Endothelial cell of umbilical vein (primary cell): ENCODE measurements around the gene SLC30A10.
"Not testable (repeated sequence)": the region's sequence is repeated elsewhere in the genome, so short reads cannot be mapped to it uniquely, and the experiment has no call there.

ENCODE experiments used
- CTCF ChIP-seq, 2 donors: IDR thresholded peaks; 1 replicate in 1 of 2; 2 replicates in 1 of 2; pipeline ENCODE4 v1.5.1; 2011; ENCODE audit warnings: low read length in 2 of 2, mild to moderate bottlenecking in 2 of 2, moderate library complexity in 2 of 2, control low read depth in 1 of 2, inconsistent platforms in 1 of 2, low read depth in 1 of 2; ENCODE audit not compliant: insufficient read depth in 1 of 2; ENCODE audit errors: extremely low read depth in 1 of 2
- EZH2 ChIP-seq: IDR thresholded peaks from 2 replicates; pipeline ENCODE4 v1.6.1; 2012; ENCODE audit warnings: borderline replicate concordance, low read depth, mild to moderate bottlenecking, moderate library complexity, low read length, inconsistent platforms; ENCODE audit not compliant: severe bottlenecking
- MYC ChIP-seq: IDR thresholded peaks from one replicate; pipeline ENCODE4 v1.6.1; 2011; ENCODE audit warnings: mild to moderate bottlenecking, low read depth, low read length
- POLR2A ChIP-seq: IDR thresholded peaks from 2 replicates; pipeline ENCODE4 v1.6.1; 2012; ENCODE audit warnings: low read depth, mild to moderate bottlenecking, control low read depth, low read length
- POLR2AphosphoS5 ChIP-seq: IDR thresholded peaks from 2 replicates; pipeline ENCODE4 v1.6.1; 2012; ENCODE audit warnings: low read depth, mild to moderate bottlenecking, control low read depth, low read length, moderate library complexity; ENCODE audit not compliant: insufficient read depth

- TF ChIP-seq EZH2; POLR2AphosphoS5; CTCF (IDR thresholded peaks at IDR 0.05; ENCODE audit: extremely low read depth in 1 of 2, insufficient read depth in 1 of 2, low read depth in 1 of 2, low read length in 2 of 2); POLR2A; MYC: not testable (repeated sequence)
These were observed 21.8 kb downstream of the SLC30A10 start for GRCh38 chr1:219906565-219906923.
